Measurements from ENCODE around the gene B3GALT5.
A peak's percentile ranks its signal among the peaks of the same experiment; 100 is the strongest.

The B3GALT5 gene

DNA sequence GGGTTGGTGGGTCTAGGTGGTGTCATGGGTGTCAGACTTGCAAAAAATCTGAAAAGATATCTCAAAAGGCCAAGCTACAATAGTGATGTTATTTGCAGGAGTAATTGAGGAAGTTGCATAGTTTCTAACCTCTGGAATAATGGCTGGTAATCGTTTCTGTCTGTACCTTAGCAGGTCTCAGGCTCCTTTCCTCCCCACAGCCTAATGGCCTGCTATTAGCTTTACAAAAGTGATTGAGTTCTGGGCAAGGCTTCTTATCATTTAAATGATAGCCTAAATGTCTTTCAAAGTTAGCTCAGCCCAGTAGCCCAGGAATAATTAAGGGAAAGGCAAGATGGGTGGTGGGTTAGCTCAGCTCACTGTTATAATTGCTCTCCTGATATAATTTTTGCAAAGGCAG lies 94.6 kb downstream of the B3GALT5 start:
- no peak for DNase-seq

DNA sequence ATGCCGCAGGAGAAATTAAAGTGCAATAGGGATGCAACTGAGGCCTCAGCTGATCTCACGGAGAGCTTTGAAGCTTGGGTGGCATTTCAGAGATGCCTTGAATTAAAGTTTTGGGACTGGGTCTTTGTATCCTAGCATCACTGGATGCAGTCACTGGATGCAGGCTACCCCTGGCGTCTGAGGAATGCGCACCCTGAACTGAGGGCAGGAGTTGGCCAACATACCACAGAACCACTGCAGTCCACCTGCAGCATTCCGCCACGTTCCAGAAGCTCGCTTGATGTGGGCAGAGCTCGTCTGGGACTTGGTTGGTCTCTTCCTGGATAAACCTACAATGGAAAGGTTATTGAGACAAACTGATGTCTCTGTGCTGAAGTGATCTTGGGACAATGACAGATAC lies 98.1 kb downstream of the B3GALT5 start:
- no peak for DNase-seq

DNA sequence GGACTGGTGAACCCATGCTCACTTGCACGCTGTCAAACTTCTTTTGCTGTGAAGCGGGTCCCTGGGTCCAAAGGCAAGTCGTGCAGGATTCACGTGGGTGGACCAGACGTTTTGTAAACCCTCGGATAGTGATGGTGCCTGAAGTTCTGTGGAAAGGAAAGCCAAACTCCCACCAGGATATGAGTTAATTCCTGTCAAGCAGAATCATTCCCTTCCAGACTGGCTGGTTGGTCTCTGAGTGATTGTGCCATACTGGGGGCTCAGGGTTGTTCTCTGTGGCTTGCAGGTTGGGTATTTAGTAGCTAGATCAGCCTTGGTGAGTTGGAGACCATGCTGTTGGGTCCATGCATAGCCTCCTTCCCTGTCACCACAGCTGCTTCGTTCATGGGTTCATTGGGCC lies 99.5 kb downstream of the B3GALT5 start:
- DNase-seq: no peak

DNA sequence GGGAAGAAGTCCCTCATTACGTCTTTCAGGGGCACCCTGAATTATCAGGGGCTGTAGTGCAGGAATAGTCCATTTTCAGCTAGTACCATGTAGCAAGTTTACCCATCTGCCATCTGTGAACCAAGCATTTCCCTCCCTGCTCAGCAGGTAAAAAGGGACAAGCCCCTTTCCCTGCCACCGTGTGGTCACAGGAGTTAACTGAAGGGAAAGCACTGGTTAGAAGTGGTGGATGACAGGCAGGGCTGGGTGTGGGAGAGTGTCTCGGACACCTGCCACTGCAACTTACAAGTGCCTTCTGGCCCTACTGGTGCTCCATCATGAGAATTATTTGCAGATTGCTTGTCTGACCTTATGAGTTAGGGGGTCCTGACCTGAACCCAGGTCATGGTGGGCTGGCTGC lies 100.2 kb downstream of the B3GALT5 start:
- DNase-seq: peak; percentile 61

DNA sequence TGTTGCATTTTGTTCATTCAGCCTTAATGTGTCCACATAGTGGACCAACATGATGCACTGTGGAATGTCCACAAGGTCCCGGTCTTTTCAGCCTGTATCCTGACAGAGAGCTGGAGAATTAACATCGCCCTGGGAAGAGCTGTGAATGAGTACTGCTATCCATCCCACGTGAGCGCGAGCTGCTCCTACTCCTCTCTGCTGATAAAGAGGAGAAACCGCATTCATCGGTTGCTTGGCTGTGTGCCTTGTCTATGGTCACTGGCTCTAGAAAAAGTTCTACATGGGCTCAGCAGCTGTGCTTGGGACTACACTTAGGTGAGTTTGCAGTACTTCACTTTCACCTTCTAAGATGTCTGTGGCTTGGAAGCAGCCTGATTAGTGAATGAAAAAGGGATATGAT lies 101.2 kb downstream of the B3GALT5 start:
- DNase-seq: no peak

DNA sequence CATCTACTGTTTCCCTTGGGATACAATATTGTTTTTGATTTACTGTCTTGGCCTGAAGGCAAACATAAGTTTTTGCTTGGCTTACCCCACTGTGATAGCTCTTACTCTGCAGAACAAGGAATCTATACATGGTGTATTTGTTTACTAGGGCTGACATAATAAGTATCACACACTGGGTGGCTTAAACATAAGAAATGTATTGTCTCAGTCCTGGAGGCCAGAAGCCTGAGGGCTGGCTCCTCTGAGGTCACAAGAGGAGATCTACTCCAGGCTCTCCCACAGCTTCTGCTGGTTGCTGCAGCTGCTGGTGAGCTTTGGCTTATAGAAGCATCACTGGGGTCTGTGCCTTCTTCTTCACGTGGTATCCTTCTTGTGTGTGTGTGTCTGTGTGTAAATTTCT lies 101.6 kb downstream of the B3GALT5 start:
- DNase-seq: no peak

DNA sequence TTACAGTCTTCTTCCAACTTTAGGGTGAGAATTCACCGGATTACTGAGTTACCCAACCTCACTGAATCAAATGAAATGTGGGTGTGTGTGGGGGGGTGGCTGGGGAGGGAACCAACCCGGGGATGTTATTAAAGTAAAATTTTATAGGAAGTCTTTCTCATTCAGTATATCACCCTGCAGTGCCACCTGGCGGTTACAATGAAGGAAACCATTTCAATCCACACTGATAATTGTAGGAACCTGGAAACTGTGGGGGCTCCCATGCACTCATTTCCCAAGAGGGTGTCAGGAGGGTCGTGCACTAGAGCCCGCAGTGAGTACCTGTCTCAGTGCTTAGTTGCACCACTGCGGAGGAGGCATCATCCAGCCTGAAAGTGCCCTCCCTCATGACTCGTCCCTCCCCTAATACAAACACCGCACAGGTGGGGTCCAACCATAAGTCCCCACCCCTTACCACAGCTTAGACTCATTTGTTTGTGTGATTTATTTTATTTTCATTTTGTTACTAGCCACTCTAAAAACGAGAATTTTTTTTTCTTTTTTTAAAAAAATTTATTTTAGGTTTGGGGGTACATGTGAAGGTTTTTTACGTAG lies 103.2 kb downstream of the B3GALT5 start:
- DNase-seq: no peak

DNA sequence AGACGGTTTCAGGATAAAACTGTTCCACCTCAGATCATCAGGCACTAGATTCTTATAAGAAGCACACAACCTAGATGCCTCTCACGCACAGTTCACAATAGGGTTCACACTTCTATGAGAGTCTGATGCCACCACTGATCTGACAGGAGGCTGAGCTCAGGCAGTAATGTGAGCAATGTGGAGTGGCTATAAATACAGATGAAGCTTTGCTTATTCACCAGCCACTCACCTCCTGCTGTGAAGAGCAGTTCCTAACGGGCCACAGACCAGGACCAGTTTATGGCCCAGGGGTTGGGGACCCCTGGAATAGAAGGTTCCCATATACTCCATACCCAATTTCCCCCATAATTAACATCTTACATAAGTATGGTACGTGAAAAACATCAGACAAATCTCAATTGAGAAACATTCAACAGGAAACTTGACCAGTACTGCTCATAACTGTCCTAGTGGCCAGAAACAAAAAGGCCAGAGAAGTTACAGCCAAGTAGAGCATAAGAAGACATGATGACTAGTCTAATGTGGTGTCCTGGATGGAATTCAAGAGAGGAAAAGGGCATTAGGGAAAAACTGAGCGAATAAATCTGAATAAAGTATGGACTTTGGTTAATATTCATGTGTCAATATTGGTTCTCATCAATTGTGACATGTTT lies 107.5 kb downstream of the B3GALT5 start:
- no peak for DNase-seq

DNA sequence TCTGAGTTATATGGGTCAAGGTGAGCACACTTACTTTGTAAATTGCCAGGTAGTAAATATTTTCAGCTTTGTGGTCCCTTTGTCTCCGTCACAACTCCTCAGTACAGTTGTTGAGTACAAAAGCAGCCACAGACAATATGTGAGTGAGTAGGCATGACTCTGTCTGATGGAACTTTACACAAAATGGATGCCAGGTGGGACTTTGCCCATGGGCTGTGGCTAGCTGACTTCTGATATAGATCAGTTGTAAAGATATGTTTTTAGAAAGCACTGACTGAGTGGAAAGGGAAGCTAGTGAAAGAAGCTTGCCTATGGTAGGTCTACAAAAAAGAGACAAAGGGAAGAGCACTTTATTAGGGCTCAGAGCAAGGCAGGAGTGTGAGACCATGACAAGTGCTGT lies 109.1 kb downstream of the B3GALT5 start:
- DNase-seq: no peak
